Measurements from ENCODE around the gene AWAT2.

AWAT2 gene

GRCh38 chrX:69995362-69996112 lies 54.2 kb downstream of the AWAT2 start:
- no peak for DNase-seq

GRCh38 chrX:69993494-69993893 lies 56.2 kb downstream of the AWAT2 start:
- DNase-seq, result peak; percentile 5

- DNase-seq, result no peak
Observed at GRCh38 chrX:69991685-69992084, 58.1 kb downstream of the AWAT2 start.
